ENCODE measurements around the gene BHLHE23.

Gene BHLHE23

GRCh38 chr20:63006540-63007359 lies at the start of gene BHLHE23:
TSS of gene BHLHE23 (minus strand) at chr20:63006964. CDS start at chr20:63006774, 190 bp downstream.
- H3K27ac ChIP-seq, result no peak within 1 kb of the TSS
- POLR2A ChIA-PET (ENCODE audit: low non-redundant PET), result no interaction called here
- DNase-seq (ENCODE audit: low spot score), result no peak
- CTCF ChIA-PET, result interaction anchor here (0.7 to 2.7 kb wide), 5 partner anchors 27 to 103 kb away, joined by 3 to 16 read pairs (median 4); no protein-coding TSS in a partner anchor
- no peak for TF ChIP-seq CTCF (conservative IDR thresholded peaks at IDR 0.05; ENCODE audit: low read depth)

- ChIA-PET CTCF (interaction anchor here (0.5 to 2.9 kb wide), 26 partner anchors 8 to 925 kb away, joined by 3 to 21 read pairs (median 4); no protein-coding TSS in a partner anchor), POLR2A (ENCODE audit: low non-redundant PET) (no interaction called here)
- no peak for DNase-seq (ENCODE audit: low spot score)
- no peak for TF ChIP-seq CTCF (conservative IDR thresholded peaks at IDR 0.05; ENCODE audit: low read depth)
- H3K27ac ChIP-seq, result no peak overlapping the region
Observed at GRCh38 chr20:63055575-63056235, 48.9 kb upstream of the BHLHE23 start.

GRCh38 chr20:63054681-63055240 lies 48.0 kb upstream of the BHLHE23 start:
- no peak overlapping the region for H3K27ac ChIP-seq
- TF ChIP-seq CTCF (conservative IDR thresholded peaks at IDR 0.05; ENCODE audit: low read depth), result no peak
- CTCF ChIA-PET, result interaction anchor here (0.6 to 2.9 kb wide), 8 partner anchors 25 to 126 kb away, joined by 3 to 21 read pairs (median 4); no protein-coding TSS in a partner anchor
- POLR2A ChIA-PET (ENCODE audit: low non-redundant PET), result no interaction called here
- DNase-seq (ENCODE audit: low spot score), result no peak

GRCh38 chr20:63054103-63054474 lies 47.3 kb upstream of the BHLHE23 start:
- DNase-seq (ENCODE audit: low spot score), result no peak
- ChIA-PET POLR2A (ENCODE audit: low non-redundant PET) (no interaction called here), CTCF (interaction anchor here (2.9 kb wide), 1 partner anchor 126 kb away, joined by 21 read pairs; no protein-coding TSS in a partner anchor)
- H3K27ac ChIP-seq, result no peak overlapping the region
- TF ChIP-seq CTCF (conservative IDR thresholded peaks at IDR 0.05; ENCODE audit: low read depth), result no peak

- ChIA-PET CTCF (interaction anchor here (0.5 kb wide), 1 partner anchor 505 kb away, joined by 3 read pairs; no protein-coding TSS in a partner anchor), POLR2A (ENCODE audit: low non-redundant PET) (no interaction called here)
- DNase-seq (ENCODE audit: low spot score), result no peak
Observed at GRCh38 chr20:63053432-63054102, 46.8 kb upstream of the BHLHE23 start.

More at GRCh38 chr20:63053432-63054102, 46.8 kb upstream of the BHLHE23 start:
- no peak for TF ChIP-seq CTCF (conservative IDR thresholded peaks at IDR 0.05; ENCODE audit: low read depth)
- H3K27ac ChIP-seq, result no peak overlapping the region

Data from RWPE1 (cell line).